ENCODE results near the gene SLC44A3. TPM values are rescaled to one million over a fixed set of nuclear protein-coding genes. Genes with fewer than 3 reads are reported as not detected.

SLC44A3 gene
- total RNA-seq, 2 experiments from 2014 or later = 0.27 to 0.36 TPM

GRCh38 chr1:94907136-94907535 is 87.0 kb downstream of the SLC44A3 start:
- TF ChIP-seq, protein P1, sequence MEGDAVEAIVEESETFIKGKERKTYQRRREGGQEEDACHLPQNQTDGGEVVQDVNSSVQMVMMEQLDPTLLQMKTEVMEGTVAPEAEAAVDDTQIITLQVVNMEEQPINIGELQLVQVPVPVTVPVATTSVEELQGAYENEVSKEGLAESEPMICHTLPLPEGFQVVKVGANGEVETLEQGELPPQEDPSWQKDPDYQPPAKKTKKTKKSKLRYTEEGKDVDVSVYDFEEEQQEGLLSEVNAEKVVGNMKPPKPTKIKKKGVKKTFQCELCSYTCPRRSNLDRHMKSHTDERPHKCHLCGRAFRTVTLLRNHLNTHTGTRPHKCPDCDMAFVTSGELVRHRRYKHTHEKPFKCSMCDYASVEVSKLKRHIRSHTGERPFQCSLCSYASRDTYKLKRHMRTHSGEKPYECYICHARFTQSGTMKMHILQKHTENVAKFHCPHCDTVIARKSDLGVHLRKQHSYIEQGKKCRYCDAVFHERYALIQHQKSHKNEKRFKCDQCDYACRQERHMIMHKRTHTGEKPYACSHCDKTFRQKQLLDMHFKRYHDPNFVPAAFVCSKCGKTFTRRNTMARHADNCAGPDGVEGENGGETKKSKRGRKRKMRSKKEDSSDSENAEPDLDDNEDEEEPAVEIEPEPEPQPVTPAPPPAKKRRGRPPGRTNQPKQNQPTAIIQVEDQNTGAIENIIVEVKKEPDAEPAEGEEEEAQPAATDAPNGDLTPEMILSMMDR (IDR thresholded peaks at IDR 0.05) = no peak
- Mint-ChIP-seq H3K27ac (no peak overlapping the region), H3K36me3 (ENCODE audit: low read depth) (no peaks in the 10 kb centered on the region), H3K27me3 (peaks cover 14% of the 10 kb centered on the region), H3K4me3 (no peak overlapping the region), H3K9me3 (no peaks in the 10 kb centered on the region), H3K4me1 (ENCODE audit: low read depth) (no peaks in the 10 kb centered on the region)
- POLR2A ChIA-PET = no interaction called here
- DNase-seq (no peak), ATAC-seq (ENCODE audit: poor library complexity) (no peak)
- Histone ChIP-seq H3K36me3 (ENCODE audit: insufficient read depth, low read length) (no peaks in the 10 kb centered on the region), H3K4me3 (ENCODE audit: low read length) (no peak overlapping the region), H3K27ac (ENCODE audit: low read depth in 1 of 2, low read length in 2 of 2) (no peak overlapping the region), H3K9me3 (ENCODE audit: control insufficient read depth in 1 of 2, insufficient read depth in 1 of 2, low read length in 2 of 2) (no peaks in the 10 kb centered on the region), H3K27me3 (ENCODE audit: control insufficient read depth in 1 of 2, insufficient read depth in 2 of 2, low read length in 2 of 2) (peaks cover 0 to 3% of the 10 kb centered on the region in 2 experiments), H3K4me1 (ENCODE audit: insufficient read depth, low read length) (no peaks in the 10 kb centered on the region)
- CTCF ChIA-PET = no interaction called here
- intact Hi-C loops (cut with DNase I, micrococcal nuclease) = no loop called here

- no peaks in the 10 kb centered on the region for H3K4me1 Mint-ChIP-seq (ENCODE audit: low read depth)
- no peaks in the 10 kb centered on the region for H3K9me3 Mint-ChIP-seq
- Histone ChIP-seq H3K9me3 (ENCODE audit: control insufficient read depth in 1 of 2, insufficient read depth in 1 of 2, low read length in 2 of 2) (no peaks in the 10 kb centered on the region), H3K4me3 (ENCODE audit: low read length) (no peak overlapping the region), H3K27ac (ENCODE audit: low read depth in 1 of 2, low read length in 2 of 2) (no peak overlapping the region), H3K36me3 (ENCODE audit: insufficient read depth, low read length) (no peaks in the 10 kb centered on the region), H3K4me1 (ENCODE audit: insufficient read depth, low read length) (no peaks in the 10 kb centered on the region), H3K27me3 (ENCODE audit: control insufficient read depth in 1 of 2, insufficient read depth in 2 of 2, low read length in 2 of 2) (peaks cover 0 to 3% of the 10 kb centered on the region in 2 experiments)
- ATAC-seq (ENCODE audit: poor library complexity) (no peak), DNase-seq (no peak)
- intact Hi-C loops (cut with DNase I, micrococcal nuclease) = no loop called here
- POLR2A ChIA-PET = no interaction called here
- H3K27me3 Mint-ChIP-seq = peaks cover 14% of the 10 kb centered on the region
- TF ChIP-seq, protein P1 (IDR thresholded peaks at IDR 0.05) = no peak
- H3K36me3 Mint-ChIP-seq (ENCODE audit: low read depth) = no peaks in the 10 kb centered on the region
- CTCF ChIA-PET = no interaction called here
- no peak overlapping the region for H3K4me3 Mint-ChIP-seq
- H3K27ac Mint-ChIP-seq = no peak overlapping the region
These were observed 88.0 kb downstream of the SLC44A3 start for GRCh38 chr1:94908190-94908589.

GRCh38 chr1:94908965-94909364 is 88.8 kb downstream of the SLC44A3 start:
- Mint-ChIP-seq H3K27me3 (peaks cover 19% of the 10 kb centered on the region), H3K36me3 (ENCODE audit: low read depth) (no peaks in the 10 kb centered on the region), H3K9me3 (no peaks in the 10 kb centered on the region), H3K27ac (no peak overlapping the region), H3K4me3 (no peak overlapping the region), H3K4me1 (ENCODE audit: low read depth) (no peaks in the 10 kb centered on the region)
- H3K36me3 ChIP-seq (ENCODE audit: insufficient read depth, low read length) = no peaks in the 10 kb centered on the region
- intact Hi-C loops (cut with DNase I, micrococcal nuclease) = no loop called here
- no peaks in the 10 kb centered on the region for H3K4me1 ChIP-seq (ENCODE audit: insufficient read depth, low read length)
- H3K27me3 ChIP-seq (ENCODE audit: control insufficient read depth in 1 of 2, insufficient read depth in 2 of 2, low read length in 2 of 2) = peaks cover 0 to 3% of the 10 kb centered on the region in 2 experiments
- no peak for DNase-seq
- ATAC-seq (ENCODE audit: poor library complexity) = no peak
- H3K9me3 ChIP-seq (ENCODE audit: control insufficient read depth in 1 of 2, insufficient read depth in 1 of 2, low read length in 2 of 2) = no peaks in the 10 kb centered on the region
- no peak overlapping the region for H3K4me3 ChIP-seq (ENCODE audit: low read length)
- H3K27ac ChIP-seq (ENCODE audit: low read depth in 1 of 2, low read length in 2 of 2) = no peak overlapping the region
- TF ChIP-seq, protein P1 (IDR thresholded peaks at IDR 0.05) = no peak
- ChIA-PET CTCF (no interaction called here), POLR2A (no interaction called here)
